Vagina (tissue), 2 donors: ENCODE results near the gene NFYC.

Experiments
- CTCF ChIP-seq, 3 experiments: fragments of 450-650 bp in 2 of 3; fragments of 200-600 bp in 1 of 3; sonication (generic) in 1 of 3; IDR thresholded peaks; one replicate each; pipeline ENCODE4 v1.5.1; 2017 to 2019; ENCODE audit warnings: antibody characterized with exemption in 3 of 3, mild to moderate bottlenecking in 2 of 3, moderate library complexity in 2 of 3
- POLR2A ChIP-seq, 2 donors: fragments of 450-650 bp; IDR thresholded peaks; one replicate each; pipeline ENCODE4 v1.6.1; 2017; ENCODE audit warnings: antibody characterized with exemption in 2 of 2, mild to moderate bottlenecking in 2 of 2, moderate library complexity in 2 of 2
- POLR2AphosphoS5 ChIP-seq, 2 donors: sonication (generic); formaldehyde crosslinking; IDR thresholded peaks; one replicate each; pipeline ENCODE4 v1.9.0; 2017; ENCODE audit warnings: antibody characterized with exemption in 2 of 2, mild to moderate bottlenecking in 2 of 2, low read depth in 1 of 2; ENCODE audit not compliant: insufficient read depth in 1 of 2

GRCh38 chr1:40679165-40679953 is 12.1 kb upstream of the NFYC start:
- TF ChIP-seq CTCF (IDR thresholded peaks at IDR 0.05) (no peak), POLR2AphosphoS5 (IDR thresholded peaks at IDR 0.05; ENCODE audit: insufficient read depth in 1 of 2, low read depth in 1 of 2) (no peak), POLR2A (IDR thresholded peaks at IDR 0.05) (no peak)
